OCI-LY7 (cell line): ENCODE measurements around the gene PELI2. TPM values are rescaled to one million over a fixed set of nuclear protein-coding genes. Genes with fewer than 3 reads are reported as not detected.

Experiments
- BruUV-seq: library from RNA; stranded (reverse); fragments of 400-500 nt; replicated peaks from 2 replicates; lab custom pipeline; 2021; lab: Mats Ljungman, UMichigan
- CTCF ChIA-PET: fragments of 300-600 bp; sonication (Branson Sonifier 250); formaldehyde crosslinking; loops from one replicate; lab custom pipeline; 2022; ENCODE audit warnings: antibody characterized with exemption; ENCODE audit not compliant: unreplicated experiment; lab: Charles Lee
- POLR2A ChIA-PET: fragments of 300-600 bp; sonication (Branson Sonifier 250); formaldehyde crosslinking; loops from one replicate; lab custom pipeline; 2022; ENCODE audit warnings: antibody characterized with exemption; lab: Charles Lee
- DNase-seq: peaks from one replicate; pipeline ENCODE4 v3.0.0-alpha.2; 2015; ENCODE audit warnings: low spot score
- H2AFZ ChIP-seq: fragments of 200-600 bp; sonication (generic), shearing (Covaris generic); 2 replicates; pipeline ENCODE4 v1.6.1; 2014; ENCODE audit warnings: mild to moderate bottlenecking, antibody characterized with exemption, low read length, moderate library complexity
- H3K27ac ChIP-seq: fragments of 200-600 bp; sonication (generic); 2 replicates; pipeline ENCODE4 v1.5.1; 2014; ENCODE audit warnings: mixed run types, low read depth, mild to moderate bottlenecking, moderate library complexity, low read length, inconsistent platforms; ENCODE audit not compliant: poor library complexity, severe bottlenecking
- H3K36me3 ChIP-seq: fragments of 200-600 bp; sonication (generic); 2 replicates; pipeline ENCODE4 v1.6.1; 2014; ENCODE audit warnings: mild to moderate bottlenecking, antibody characterized with exemption, low read length, moderate library complexity, mixed read lengths; ENCODE audit not compliant: insufficient read depth
- H3K4me1 ChIP-seq: fragments of 200-600 bp; sonication (generic); 2 replicates; pipeline ENCODE4 v1.5.1; 2014; ENCODE audit warnings: mild to moderate bottlenecking, low read length; ENCODE audit not compliant: insufficient read depth, poor library complexity, severe bottlenecking
- H3K4me2 ChIP-seq: fragments of 200-600 bp; sonication (generic); 2 replicates; pipeline ENCODE4 v1.6.1; 2014; ENCODE audit warnings: mild to moderate bottlenecking, low read length
- H3K4me3 ChIP-seq: fragments of 200-600 bp; sonication (generic); 2 replicates; pipeline ENCODE4 v1.5.1; 2014; ENCODE audit warnings: mild to moderate bottlenecking, low read depth, low read length; ENCODE audit not compliant: poor library complexity, severe bottlenecking
- H3K79me2 ChIP-seq: fragments of 200-600 bp; sonication (generic); 2 replicates; pipeline ENCODE4 v1.6.1; 2016; ENCODE audit warnings: low read depth, mild to moderate bottlenecking, low read length, moderate library complexity, mixed read lengths; ENCODE audit not compliant: insufficient read depth
- H3K9me2 ChIP-seq: fragments of 200-600 bp; sonication (generic); 2 replicates; pipeline ENCODE4 v1.6.1; 2016; ENCODE audit warnings: mild to moderate bottlenecking, low read length, mixed read lengths; ENCODE audit not compliant: insufficient read depth
- H3K9me3 ChIP-seq: fragments of 200-600 bp; sonication (generic); 2 replicates; pipeline ENCODE4 v1.6.1; 2014; ENCODE audit warnings: mild to moderate bottlenecking, mixed run types, low read length, mixed read lengths
- H4K20me1 ChIP-seq: fragments of 200-600 bp; sonication (generic); 2 replicates; pipeline ENCODE4 v1.6.1; 2014; ENCODE audit warnings: mild to moderate bottlenecking, antibody characterized with exemption, low read length, moderate library complexity, mixed read lengths; ENCODE audit not compliant: insufficient read depth
- EZH2phosphoT487 ChIP-seq: fragments of 200-600 bp; sonication (generic); IDR thresholded peaks from 2 replicates; pipeline ENCODE4 v1.6.1; 2018; ENCODE audit warnings: low read depth, borderline replicate concordance, mild to moderate bottlenecking, mixed run types, antibody characterized with exemption, low read length, moderate library complexity, mixed read lengths
- intact Hi-C: fragments of 100-400 bp; cut with micrococcal nuclease; formaldehyde crosslinking; loops from one replicate; pipeline ENCODE4 v1.10.0; 2022; ENCODE audit not compliant: unreplicated experiment
- total RNA-seq, 2 experiments: library from RNA; depleted of rRNA in 1 of 2; stranded (reverse); fragments of >200 nt in 1 of 2; shearing (Covaris generic) in 1 of 2; gene quantifications; 2 replicates each; pipeline ENCODE4 v1.2.3, GENCODE V29; 2014 to 2022
- TF ChIP-seq, protein P1 (sequence below): fragments of 200-600 bp; sonication (generic); conservative IDR thresholded peaks from 2 replicates; pipeline ENCODE4 v1.5.1; 2014; ENCODE audit warnings: mild to moderate bottlenecking, antibody characterized with exemption, low read length, moderate library complexity, mixed read lengths

PELI2 gene
- total RNA-seq, 2 experiments from 2014 or later, result 2.8 to 3.8 TPM

GRCh38 chr14:56172074-56172473, 53.9 kb downstream of the PELI2 start:
- no peak for DNase-seq
- no peak overlapping the region for H3K4me3 ChIP-seq
- H3K4me2 ChIP-seq, result no peak overlapping the region
- H3K9me2 ChIP-seq, result no peaks in the 10 kb centered on the region
- CTCF ChIA-PET, result no interaction called here
- BruUV-seq, result no TSS peak
- no peaks in the 10 kb centered on the region for H4K20me1 ChIP-seq
- no peaks in the 10 kb centered on the region for H3K79me2 ChIP-seq
- intact Hi-C loops, result no loop called here
- no peak overlapping the region for H3K27ac ChIP-seq
- no peaks in the 10 kb centered on the region for H3K9me3 ChIP-seq
- no peaks in the 10 kb centered on the region for H3K4me1 ChIP-seq
- H2AFZ ChIP-seq, result no peak overlapping the region
- POLR2A ChIA-PET, result no interaction called here
- TF ChIP-seq, protein P1, sequence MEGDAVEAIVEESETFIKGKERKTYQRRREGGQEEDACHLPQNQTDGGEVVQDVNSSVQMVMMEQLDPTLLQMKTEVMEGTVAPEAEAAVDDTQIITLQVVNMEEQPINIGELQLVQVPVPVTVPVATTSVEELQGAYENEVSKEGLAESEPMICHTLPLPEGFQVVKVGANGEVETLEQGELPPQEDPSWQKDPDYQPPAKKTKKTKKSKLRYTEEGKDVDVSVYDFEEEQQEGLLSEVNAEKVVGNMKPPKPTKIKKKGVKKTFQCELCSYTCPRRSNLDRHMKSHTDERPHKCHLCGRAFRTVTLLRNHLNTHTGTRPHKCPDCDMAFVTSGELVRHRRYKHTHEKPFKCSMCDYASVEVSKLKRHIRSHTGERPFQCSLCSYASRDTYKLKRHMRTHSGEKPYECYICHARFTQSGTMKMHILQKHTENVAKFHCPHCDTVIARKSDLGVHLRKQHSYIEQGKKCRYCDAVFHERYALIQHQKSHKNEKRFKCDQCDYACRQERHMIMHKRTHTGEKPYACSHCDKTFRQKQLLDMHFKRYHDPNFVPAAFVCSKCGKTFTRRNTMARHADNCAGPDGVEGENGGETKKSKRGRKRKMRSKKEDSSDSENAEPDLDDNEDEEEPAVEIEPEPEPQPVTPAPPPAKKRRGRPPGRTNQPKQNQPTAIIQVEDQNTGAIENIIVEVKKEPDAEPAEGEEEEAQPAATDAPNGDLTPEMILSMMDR, result no peak
- TF ChIP-seq EZH2phosphoT487, result no peak
- H3K36me3 ChIP-seq, result no peaks in the 10 kb centered on the region

GRCh38 chr14:56172571-56172971, 54.4 kb downstream of the PELI2 start:
- no peaks in the 10 kb centered on the region for H3K36me3 ChIP-seq
- TF ChIP-seq EZH2phosphoT487, result no peak
- TF ChIP-seq, protein P1, result no peak
- POLR2A ChIA-PET, result no interaction called here
- H3K79me2 ChIP-seq, result no peaks in the 10 kb centered on the region
- CTCF ChIA-PET, result no interaction called here
- H3K9me2 ChIP-seq, result no peaks in the 10 kb centered on the region
- H4K20me1 ChIP-seq, result no peaks in the 10 kb centered on the region
- H2AFZ ChIP-seq, result no peak overlapping the region
- H3K27ac ChIP-seq, result no peak overlapping the region
- no TSS peak for BruUV-seq
- intact Hi-C loops, result no loop called here
- no peak overlapping the region for H3K4me2 ChIP-seq
- no peak overlapping the region for H3K4me3 ChIP-seq
- H3K9me3 ChIP-seq, result no peaks in the 10 kb centered on the region
- no peak for DNase-seq
- no peaks in the 10 kb centered on the region for H3K4me1 ChIP-seq

- no peak for TF ChIP-seq EZH2phosphoT487
- TF ChIP-seq, protein P1, result no peak
- Histone ChIP-seq H4K20me1 (no peaks in the 10 kb centered on the region), H3K9me2 (no peaks in the 10 kb centered on the region), H3K4me3 (no peak overlapping the region), H3K27ac (no peak overlapping the region), H2AFZ (no peak overlapping the region), H3K4me2 (no peak overlapping the region), H3K4me1 (no peaks in the 10 kb centered on the region), H3K9me3 (no peaks in the 10 kb centered on the region), H3K79me2 (no peaks in the 10 kb centered on the region), H3K36me3 (no peaks in the 10 kb centered on the region)
- BruUV-seq, result no TSS peak
- CTCF ChIA-PET, result no interaction called here
- POLR2A ChIA-PET, result no interaction called here
- intact Hi-C loops, result no loop called here
- no peak for DNase-seq
Observed at GRCh38 chr14:56173365-56173922, 55.2 kb downstream of the PELI2 start.
